GM13977 (cell line): ENCODE results near the gene TMEM135.
"Not testable (repeated sequence)": the region's sequence is repeated elsewhere in the genome, so short reads cannot be mapped to it uniquely, and the experiment has no call there.

Source experiments
- DNase-seq: peaks from one replicate; pipeline ENCODE4 v3.0.0; 2012; ENCODE audit warnings: low spot score
- in situ Hi-C: fragments of 300-500 bp; cut with MboI; formaldehyde crosslinking; loops from one replicate; pipeline ENCODE4 v1.12.0; 2022; ENCODE audit warnings: low sequenced_read_pairs, low pct_unique_long_range_greater_than_20kb, mixed read lengths, inconsistent platforms; ENCODE audit not compliant: unreplicated experiment
- TF ChIP-seq, protein P1 (sequence below): IDR thresholded peaks from 2 replicates; pipeline ENCODE4 v1.5.1; 2012; ENCODE audit warnings: mild to moderate bottlenecking, control low read depth; ENCODE audit not compliant: insufficient read depth; ENCODE audit errors: extremely low read depth, missing control alignments

The TMEM135 gene

DNA sequence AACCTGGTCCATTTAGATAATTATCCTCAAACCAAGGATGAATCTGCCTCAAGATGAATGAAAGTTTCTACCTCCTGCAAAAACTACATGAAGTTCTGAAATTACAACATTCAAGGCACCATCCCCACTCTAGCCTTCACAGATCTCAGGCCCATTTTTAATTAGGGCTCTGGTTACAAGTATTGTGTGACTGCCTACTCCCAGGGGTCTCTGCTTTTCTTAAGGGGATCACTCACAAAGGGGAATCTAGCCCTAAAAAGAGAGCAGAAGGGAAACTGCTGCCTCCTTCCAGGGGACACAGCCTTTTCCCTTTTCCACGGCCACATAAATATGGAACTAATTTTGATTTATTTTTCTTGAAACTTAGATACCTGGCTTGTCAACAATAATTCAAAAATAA, 17.4 kb upstream of the TMEM135 start:
- in situ Hi-C loops = no loop called here
- no peak for DNase-seq
- TF ChIP-seq, protein P1, sequence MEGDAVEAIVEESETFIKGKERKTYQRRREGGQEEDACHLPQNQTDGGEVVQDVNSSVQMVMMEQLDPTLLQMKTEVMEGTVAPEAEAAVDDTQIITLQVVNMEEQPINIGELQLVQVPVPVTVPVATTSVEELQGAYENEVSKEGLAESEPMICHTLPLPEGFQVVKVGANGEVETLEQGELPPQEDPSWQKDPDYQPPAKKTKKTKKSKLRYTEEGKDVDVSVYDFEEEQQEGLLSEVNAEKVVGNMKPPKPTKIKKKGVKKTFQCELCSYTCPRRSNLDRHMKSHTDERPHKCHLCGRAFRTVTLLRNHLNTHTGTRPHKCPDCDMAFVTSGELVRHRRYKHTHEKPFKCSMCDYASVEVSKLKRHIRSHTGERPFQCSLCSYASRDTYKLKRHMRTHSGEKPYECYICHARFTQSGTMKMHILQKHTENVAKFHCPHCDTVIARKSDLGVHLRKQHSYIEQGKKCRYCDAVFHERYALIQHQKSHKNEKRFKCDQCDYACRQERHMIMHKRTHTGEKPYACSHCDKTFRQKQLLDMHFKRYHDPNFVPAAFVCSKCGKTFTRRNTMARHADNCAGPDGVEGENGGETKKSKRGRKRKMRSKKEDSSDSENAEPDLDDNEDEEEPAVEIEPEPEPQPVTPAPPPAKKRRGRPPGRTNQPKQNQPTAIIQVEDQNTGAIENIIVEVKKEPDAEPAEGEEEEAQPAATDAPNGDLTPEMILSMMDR = no peak

DNA sequence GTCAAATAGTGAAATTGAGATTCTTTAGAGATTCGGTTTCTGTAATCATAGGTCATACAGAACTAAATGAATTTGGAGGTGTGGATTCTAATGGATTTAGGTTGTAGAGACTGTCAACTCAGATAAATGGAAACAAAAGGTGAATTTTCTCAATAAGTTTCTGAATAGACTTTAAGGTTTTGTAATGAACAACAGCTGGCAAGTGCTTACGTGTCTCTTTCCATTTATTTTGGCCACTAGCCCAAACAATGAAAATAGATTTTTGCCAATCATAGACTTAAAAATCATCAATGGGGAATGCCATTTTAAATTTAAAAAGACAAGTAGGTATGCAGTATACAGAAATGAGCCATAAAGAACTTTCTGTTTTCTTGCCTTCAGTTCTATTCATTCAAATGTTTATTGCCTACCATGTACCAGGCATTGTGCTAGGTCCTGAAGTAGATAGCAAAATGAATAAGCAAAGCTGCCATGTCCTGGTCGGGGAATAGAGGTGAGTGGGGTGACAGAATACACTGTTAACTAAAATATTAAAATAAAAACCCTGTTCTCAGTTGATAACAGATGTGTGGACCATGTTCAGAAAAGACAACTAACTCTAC, 16.9 kb upstream of the TMEM135 start:
- DNase-seq = no peak
- TF ChIP-seq, protein P1 = no peak
- in situ Hi-C loops = no loop called here

DNA sequence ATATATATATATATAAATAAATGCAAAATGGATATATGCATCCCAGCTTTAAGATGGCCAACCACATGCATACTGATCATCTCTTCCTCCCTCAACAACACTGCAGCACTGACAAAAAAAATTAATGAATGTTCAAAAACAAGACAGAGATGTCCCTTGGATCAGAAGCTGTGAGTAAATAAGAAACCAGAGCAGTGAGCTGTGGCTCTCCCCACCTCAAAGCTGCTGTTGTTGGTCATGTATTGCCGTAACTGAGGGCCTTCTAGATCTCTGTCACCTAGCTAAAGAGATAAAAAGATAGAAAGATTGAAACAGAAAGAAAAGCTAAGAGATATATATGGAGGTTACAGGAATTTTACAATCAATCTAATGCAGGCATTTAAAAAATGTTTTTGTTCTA, 15.5 kb upstream of the TMEM135 start:
- DNase-seq = peak; percentile 60
- TF ChIP-seq, protein P1 = no peak
- in situ Hi-C loops = no loop called here

DNA sequence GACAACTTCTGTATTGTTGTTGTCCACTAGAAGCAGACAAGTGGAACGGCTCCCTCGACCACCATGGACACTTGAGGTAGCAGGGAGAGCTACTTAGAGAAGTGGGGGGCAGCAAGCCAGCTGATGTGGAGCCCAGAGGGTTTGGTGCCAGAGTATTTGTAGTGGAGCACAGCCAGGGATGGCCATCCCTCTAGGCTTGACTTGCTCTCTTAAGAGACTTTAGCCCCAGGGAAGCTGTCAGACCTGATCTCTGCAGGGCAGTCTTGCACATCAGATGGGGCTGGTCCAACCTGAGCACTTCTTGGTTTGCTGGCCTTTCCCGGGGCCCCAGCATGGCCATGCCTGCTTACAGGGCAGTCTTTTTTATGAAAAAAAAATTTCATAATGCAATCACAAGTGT, 15.0 kb upstream of the TMEM135 start:
- TF ChIP-seq, protein P1 = no peak
- in situ Hi-C loops = no loop called here
- DNase-seq = no peak

DNA sequence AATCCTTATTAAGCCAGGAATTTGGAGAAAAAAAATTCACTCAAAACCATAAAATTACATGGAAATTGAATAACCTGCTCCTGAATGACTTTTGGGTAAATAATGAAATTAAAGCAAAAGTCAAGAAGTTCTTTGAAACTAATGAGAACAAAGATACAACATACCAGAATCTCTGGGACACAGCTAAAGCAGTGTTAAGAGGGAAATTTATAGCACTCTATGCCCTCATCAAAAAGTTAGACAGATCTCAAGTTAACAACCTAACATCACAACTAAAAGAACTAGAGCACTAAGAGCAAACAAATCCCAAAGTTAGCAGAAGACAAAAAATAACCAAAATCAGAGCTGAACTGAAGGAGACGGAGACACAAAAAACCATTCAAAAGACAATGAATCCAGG, 11.3 kb upstream of the TMEM135 start:
- DNase-seq, in situ Hi-C loops: not testable (repeated sequence)

DNA sequence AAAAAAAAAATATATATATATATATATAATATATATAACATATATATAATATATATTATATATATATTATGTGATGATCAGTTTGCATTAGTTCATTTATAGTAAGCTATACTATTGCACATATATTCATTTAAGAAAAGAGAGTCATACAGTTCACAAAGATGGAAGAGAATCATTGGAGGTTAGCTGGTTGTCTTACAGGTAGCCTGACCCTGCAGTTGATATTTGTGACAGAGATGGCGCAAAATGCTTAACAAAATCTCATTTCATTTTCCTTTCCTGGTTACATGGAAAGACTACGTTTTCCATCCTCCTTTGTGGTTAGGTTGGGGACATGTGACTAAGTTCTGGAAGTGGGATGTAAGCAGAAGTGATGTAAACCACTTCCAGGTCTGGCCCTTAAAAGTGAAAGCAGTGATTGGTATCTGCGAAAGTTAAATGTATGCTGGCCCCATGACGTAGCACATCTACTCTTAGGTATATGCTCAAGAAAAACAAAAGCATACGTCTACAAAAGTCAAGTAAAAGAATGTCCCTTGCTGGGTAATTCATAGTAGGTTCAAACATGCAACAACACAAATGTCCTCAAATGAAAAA, 7.2 kb upstream of the TMEM135 start:
- no peak for DNase-seq
- in situ Hi-C loops = no loop called here
- TF ChIP-seq, protein P1 = no peak

DNA sequence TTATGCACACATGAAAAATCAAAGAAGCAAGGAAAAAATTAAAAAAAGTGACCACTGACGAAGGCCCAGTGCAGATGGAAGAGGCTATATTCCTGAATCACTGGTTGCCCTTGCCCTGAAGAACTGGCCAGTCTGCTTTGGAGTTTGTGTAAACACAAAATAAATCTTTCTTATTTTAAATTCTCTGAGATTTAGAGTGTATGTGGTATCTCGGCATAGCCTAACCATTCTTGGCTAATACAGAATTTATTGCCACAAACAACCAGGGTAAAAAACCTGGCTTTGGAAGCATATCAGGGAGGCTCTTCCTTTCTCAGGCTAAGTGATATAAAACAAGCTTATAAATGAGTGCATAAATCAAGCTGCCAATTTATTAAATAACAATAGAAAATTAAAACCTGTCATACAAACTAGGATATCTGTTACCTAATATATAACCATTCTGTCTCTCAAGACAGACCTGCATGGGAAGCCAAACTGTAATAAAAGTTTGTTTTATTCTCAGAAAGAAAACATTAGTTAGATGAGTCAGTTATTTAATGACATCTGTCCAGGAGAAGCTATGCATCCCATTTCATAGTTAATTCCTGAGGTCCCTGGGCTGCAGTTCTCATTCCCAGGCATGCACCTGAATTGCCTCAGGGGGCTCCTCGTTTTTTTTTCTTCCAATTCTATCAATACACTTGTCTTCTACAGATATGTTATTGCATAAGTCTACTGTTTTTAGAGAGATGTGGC, 6.1 kb upstream of the TMEM135 start:
- in situ Hi-C loops = no loop called here
- TF ChIP-seq, protein P1 = no peak
- no peak for DNase-seq
